GM18858 (cell line): ENCODE results near the gene C19orf25.
A peak's percentile ranks its signal among the peaks of the same experiment; 100 is the strongest.
"Not testable (repeated sequence)": the region's sequence is repeated elsewhere in the genome, so short reads cannot be mapped to it uniquely, and the experiment has no call there.

Source experiments
- ATAC-seq: cut with Tn5 transposase; IDR thresholded peaks from one replicate; pipeline ENCODE4 v1.9.1; 2021; ENCODE audit not compliant: unreplicated experiment

The C19orf25 gene

GRCh38 chr19:1449467-1450442 is 29.3 kb downstream of the C19orf25 start, which contains the start of gene APC2:
TSS of gene APC2 (plus strand) at chr19:1450121. CDS start at chr19:1453002, 2,881 bp downstream.
- no peak for ATAC-seq

- no peak for ATAC-seq
Measured at GRCh38 chr19:1447944-1448343, 31.1 kb downstream of the C19orf25 start.

GRCh38 chr19:1447504-1447903 is 31.5 kb downstream of the C19orf25 start:
- ATAC-seq, result no peak

GRCh38 chr19:1446713-1447481 is 32.1 kb downstream of the C19orf25 start:
- no peak for ATAC-seq

GRCh38 chr19:1445932-1446712 is 32.9 kb downstream of the C19orf25 start:
- no peak for ATAC-seq

- ATAC-seq, result peak; percentile 55
Measured at GRCh38 chr19:1445185-1445931, 33.7 kb downstream of the C19orf25 start.

GRCh38 chr19:1441677-1442438 is 37.2 kb downstream of the C19orf25 start:
- ATAC-seq, result no peak

- no peak for ATAC-seq
Measured at GRCh38 chr19:1441022-1441426, 38.0 kb downstream of the C19orf25 start.

- no peak for ATAC-seq
Measured at GRCh38 chr19:1440418-1440801, 38.6 kb downstream of the C19orf25 start.

- not testable (repeated sequence) for ATAC-seq
Measured at GRCh38 chr19:1439525-1440417, 39.2 kb downstream of the C19orf25 start.

GRCh38 chr19:1438933-1439354 is 40.1 kb downstream of the C19orf25 start:
- ATAC-seq, result no peak

- ATAC-seq, result peak; percentile 69
Measured at GRCh38 chr19:1438035-1438932, 40.7 kb downstream of the C19orf25 start, which contains the start of gene RPS15. TSS of gene RPS15 (plus strand) at chr19:1438396. CDS start at chr19:1438426, 30 bp downstream.

- ATAC-seq, result no peak
Measured at GRCh38 chr19:1437609-1438008, 41.4 kb downstream of the C19orf25 start.

GRCh38 chr19:1435378-1435989 is 43.5 kb downstream of the C19orf25 start:
- no peak for ATAC-seq

- ATAC-seq, result no peak
Measured at GRCh38 chr19:1434577-1435060, 44.4 kb downstream of the C19orf25 start.

- no peak for ATAC-seq
Measured at GRCh38 chr19:1434040-1434366, 45.0 kb downstream of the C19orf25 start.
